SK-N-SH (cell line): ENCODE measurements around the gene NPC1L1. TPM values are rescaled to one million over a fixed set of nuclear protein-coding genes. Genes with fewer than 3 reads are reported as not detected.

ENCODE experiments used
- CTCF ChIA-PET: fragments of 300-600, 350-600 bp; formaldehyde crosslinking; extraction: SDS; loops from one replicate; lab custom pipeline; 2021; lab: Yijun Ruan, JAX
- POLR2A ChIA-PET: fragments of 350-600 bp; sonication (Branson Sonifier 250); formaldehyde crosslinking; extraction: SDS; loops from one replicate; lab custom pipeline; 2020; ENCODE audit warnings: antibody characterized with exemption, inconsistent platforms; lab: Yijun Ruan, JAX
- DNase-seq: peaks from one replicate; pipeline ENCODE4 v3.0.0; 2012
- H2AFZ ChIP-seq: fragments of 200-600 bp; sonication (generic); 2 replicates; pipeline ENCODE4 v1.8.1; 2016; ENCODE audit warnings: antibody characterized with exemption, mild to moderate bottlenecking, low read depth
- H3F3A ChIP-seq: fragments of 200-600 bp; sonication (generic); replicated peaks from 2 replicates; pipeline ENCODE3; 2016; ENCODE audit warnings: antibody characterized with exemption, mild to moderate bottlenecking; ENCODE audit not compliant: insufficient read depth
- H3K27ac ChIP-seq, 2 experiments: fragments of 200-500 bp in 1 of 2; fragments of 200-600 bp in 1 of 2; sonication (Bioruptor generic) in 1 of 2; sonication (generic), shearing (Covaris generic) in 1 of 2; 2 replicates each; pipeline versions ENCODE4 v1.5.1 to v1.6.1; 2014 to 2016; ENCODE audit warnings: low read depth in 2 of 2, inconsistent platforms in 1 of 2, low read length in 1 of 2, mild to moderate bottlenecking in 1 of 2, mixed read lengths in 1 of 2
- H3K27me3 ChIP-seq: fragments of 200-600 bp; sonication (generic), shearing (Covaris generic); 2 replicates; pipeline ENCODE4 v1.6.1; 2016; ENCODE audit warnings: mixed run types; ENCODE audit not compliant: insufficient read depth
- H3K36me3 ChIP-seq, 2 experiments: fragments of 200-500 bp in 1 of 2; fragments of 200-600 bp in 1 of 2; sonication (Bioruptor generic) in 1 of 2; sonication (generic) in 1 of 2; replicated peaks in 1 of 2; 2 replicates each; pipeline versions ENCODE3 to v1.5.1; 2014 to 2016; ENCODE audit warnings: low read length in 1 of 2, mild to moderate bottlenecking in 1 of 2; ENCODE audit not compliant: insufficient read depth in 2 of 2, control insufficient read depth in 1 of 2
- H3K4me1 ChIP-seq, 2 experiments: fragments of 200-500 bp in 1 of 2; fragments of 200-600 bp in 1 of 2; sonication (Bioruptor generic) in 1 of 2; sonication (generic), shearing (Covaris generic) in 1 of 2; 2 replicates each; pipeline versions ENCODE4 v1.5.1 to v1.6.1; 2014 to 2016; ENCODE audit warnings: low read depth in 1 of 2, low read length in 1 of 2, mixed run types in 1 of 2; ENCODE audit not compliant: insufficient read depth in 2 of 2, control insufficient read depth in 1 of 2
- H3K4me2 ChIP-seq: fragments of 200-600 bp; sonication (generic), shearing (Covaris generic); 2 replicates; pipeline ENCODE4 v1.6.1; 2017; ENCODE audit warnings: mixed run types
- H3K4me3 ChIP-seq, 2 experiments: fragments of 200-500 bp in 1 of 2; fragments of 200-600 bp in 1 of 2; sonication (Bioruptor generic) in 1 of 2; sonication (generic), shearing (Covaris generic) in 1 of 2; 2 replicates each; pipeline versions ENCODE4 v1.5.1 to v1.8.1; 2014 to 2016; ENCODE audit warnings: low read depth in 2 of 2, inconsistent platforms in 1 of 2, low read length in 1 of 2, mild to moderate bottlenecking in 1 of 2, mixed read lengths in 1 of 2, moderate library complexity in 1 of 2
- H3K79me2 ChIP-seq: fragments of 200-600 bp; sonication (generic); 2 replicates; pipeline ENCODE4 v1.8.1; 2017; ENCODE audit warnings: mild to moderate bottlenecking; ENCODE audit not compliant: insufficient read depth
- H3K9ac ChIP-seq: fragments of 200-600 bp; sonication (generic); 2 replicates; pipeline ENCODE4 v1.6.1; 2017; ENCODE audit warnings: mixed run types
- H3K9me2 ChIP-seq: fragments of 200-600 bp; sonication (generic); 2 replicates; pipeline ENCODE4 v1.6.1; 2017; ENCODE audit warnings: mixed run types
- H3K9me3 ChIP-seq: fragments of 200-600 bp; sonication (generic); 2 replicates; pipeline ENCODE4 v1.6.1; 2017; ENCODE audit warnings: mixed run types, mild to moderate bottlenecking, moderate library complexity
- H4K20me1 ChIP-seq: fragments of 200-600 bp; sonication (generic); 2 replicates; pipeline ENCODE4 v1.6.1; 2017; ENCODE audit warnings: mild to moderate bottlenecking, mixed run types; ENCODE audit not compliant: insufficient read depth
- CHD2 ChIP-seq: fragments of 150-350 bp; IDR thresholded peaks from 2 replicates; pipeline ENCODE4 v1.6.1; 2018; ENCODE audit warnings: low read length; ENCODE audit not compliant: partially characterized antibody
- CTCF ChIP-seq: fragments of 200-600 bp; sonication (generic); IDR thresholded peaks from 2 replicates; pipeline ENCODE4 v1.6.1; 2017; ENCODE audit warnings: antibody characterized with exemption, mild to moderate bottlenecking, moderate library complexity
- ELF1 ChIP-seq: IDR thresholded peaks from 2 replicates; pipeline ENCODE4 v1.4.0; 2012
- FOSL2 ChIP-seq: IDR thresholded peaks from 2 replicates; pipeline ENCODE4 v1.4.0; 2012; ENCODE audit warnings: low read depth, mild to moderate bottlenecking, moderate library complexity, borderline replicate concordance
- GABPA ChIP-seq: IDR thresholded peaks from 2 replicates; pipeline ENCODE4 v1.4.0; 2012; ENCODE audit warnings: low read depth, mild to moderate bottlenecking
- GATA2 ChIP-seq: sonication (generic); formaldehyde crosslinking; IDR thresholded peaks from 2 replicates; pipeline ENCODE4 v1.5.0; 2020; ENCODE audit warnings: mild to moderate bottlenecking, missing genetic modification reagents
- JUND ChIP-seq: IDR thresholded peaks from 2 replicates; pipeline ENCODE4 v1.4.0; 2012
- MAX ChIP-seq: IDR thresholded peaks from 2 replicates; pipeline ENCODE4 v1.4.0; 2012; ENCODE audit warnings: low read depth
- NFIC ChIP-seq: IDR thresholded peaks from 2 replicates; pipeline ENCODE4 v1.4.0; 2012; ENCODE audit warnings: borderline replicate concordance
- NRF1 ChIP-seq: IDR thresholded peaks from 2 replicates; pipeline ENCODE4 v1.6.1; 2012; ENCODE audit warnings: low read depth, mild to moderate bottlenecking, low read length
- PBX3 ChIP-seq: IDR thresholded peaks from 2 replicates; pipeline ENCODE4; 2012
- POLR2AphosphoS5 ChIP-seq: IDR thresholded peaks from 2 replicates; pipeline ENCODE4 v1.6.1; 2012; ENCODE audit warnings: low read depth, low read length
- RAD21 ChIP-seq: IDR thresholded peaks from 2 replicates; pipeline ENCODE4 v1.6.1; 2012; ENCODE audit warnings: mild to moderate bottlenecking, low read length
- RFX5 ChIP-seq: IDR thresholded peaks from 2 replicates; pipeline ENCODE4 v1.6.1; 2012; ENCODE audit warnings: mild to moderate bottlenecking, improper control_type of control experiment, low read length
- RXRA ChIP-seq: IDR thresholded peaks from 2 replicates; pipeline ENCODE4 v1.4.0; 2012; ENCODE audit warnings: low read depth, mild to moderate bottlenecking, borderline replicate concordance
- SMC3 ChIP-seq: IDR thresholded peaks from 2 replicates; pipeline ENCODE4 v1.6.1; 2012; ENCODE audit warnings: low read depth, low read length, improper control_type of control experiment
- TCF12 ChIP-seq: IDR thresholded peaks from 2 replicates; pipeline ENCODE4 v1.4.0; 2012
- YY1 ChIP-seq: IDR thresholded peaks from 2 replicates; pipeline ENCODE4 v1.4.0; 2012; ENCODE audit warnings: low read depth, mild to moderate bottlenecking
- ZBTB33 ChIP-seq: IDR thresholded peaks from 2 replicates; pipeline ENCODE4 v1.4.0; 2012; ENCODE audit warnings: low read depth, borderline replicate concordance
- WGBS: methylation state at CpG from one replicate; pipeline ENCODE4 v1.1.6; 2017; ENCODE audit warnings: low lambda C conversion rate; 5-methylcytosine and 5-hydroxymethylcytosine counted together
- polyA plus RNA-seq, 3 experiments: library from polyadenylated mRNA; depleted of rRNA; stranded (reverse); fragments of >200 nt; gene quantifications; 2 replicates each; pipeline ENCODE4 v1.2.3, GENCODE V29; 2012

Gene NPC1L1
- polyA plus RNA-seq, 1 of the 3 experiments (the other 2 are of a cell fraction) = not detected

- TF ChIP-seq YY1 = no peak
- no peak for TF ChIP-seq NFIC
- TF ChIP-seq TCF12 = no peak
- no peak for TF ChIP-seq RFX5
- no peak for TF ChIP-seq FOSL2
These were observed 18.8 kb downstream of the NPC1L1 start (continued) for GRCh38 chr7:44522315-44522714.

- DNase-seq = no peak
- Histone ChIP-seq H3K4me3 (no peak overlapping the region), H2AFZ (no peak overlapping the region), H3K4me2 (no peak overlapping the region), H3K9me2 (no peaks in the 10 kb centered on the region), H3K27ac (no peak overlapping the region), H3K9ac (no peak overlapping the region), H3K27me3 (peaks cover 14% of the 10 kb centered on the region; the same call in 1 of the 2 replicates), H3K36me3 (no peaks in the 10 kb centered on the region), H3K79me2 (no peaks in the 10 kb centered on the region), H3F3A (no peaks in the 10 kb centered on the region), H3K9me3 (peaks cover 8% of the 10 kb centered on the region), H4K20me1 (no peaks in the 10 kb centered on the region), H3K4me1 (no peaks in the 10 kb centered on the region)
- POLR2A ChIA-PET = no interaction called here
- CTCF ChIA-PET = interaction anchor here (0.7 to 5.1 kb wide), 5 partner anchors 9 to 307 kb away, joined by 3 to 26 read pairs (median 3); no protein-coding TSS in a partner anchor
- TF ChIP-seq ZBTB33 = no peak
- no peak for TF ChIP-seq CTCF
- no peak for TF ChIP-seq RFX5
- no peak for TF ChIP-seq TCF12
- TF ChIP-seq NRF1 = no peak
- TF ChIP-seq GABPA = no peak
- no peak for TF ChIP-seq MAX
- TF ChIP-seq GATA2 (CRISPR knock-in tag) = no peak
- no peak for TF ChIP-seq RXRA
- no peak for TF ChIP-seq PBX3
- no peak for TF ChIP-seq NFIC
- no peak for TF ChIP-seq CHD2
- no peak for TF ChIP-seq ELF1
- no peak for TF ChIP-seq POLR2AphosphoS5
- TF ChIP-seq SMC3 = no peak
- TF ChIP-seq RAD21 = no peak
- no peak for TF ChIP-seq JUND
- 48% methylated on average over 14 of the region's 15 CpGs for WGBS
These were observed 19.6 kb downstream of the NPC1L1 start for GRCh38 chr7:44521347-44522095.
